ENCODE data around the gene TBC1D3C.
"Not testable (repeated sequence)": the region's sequence is repeated elsewhere in the genome, so short reads cannot be mapped to it uniquely, and the experiment has no call there.

TBC1D3C gene

DNA sequence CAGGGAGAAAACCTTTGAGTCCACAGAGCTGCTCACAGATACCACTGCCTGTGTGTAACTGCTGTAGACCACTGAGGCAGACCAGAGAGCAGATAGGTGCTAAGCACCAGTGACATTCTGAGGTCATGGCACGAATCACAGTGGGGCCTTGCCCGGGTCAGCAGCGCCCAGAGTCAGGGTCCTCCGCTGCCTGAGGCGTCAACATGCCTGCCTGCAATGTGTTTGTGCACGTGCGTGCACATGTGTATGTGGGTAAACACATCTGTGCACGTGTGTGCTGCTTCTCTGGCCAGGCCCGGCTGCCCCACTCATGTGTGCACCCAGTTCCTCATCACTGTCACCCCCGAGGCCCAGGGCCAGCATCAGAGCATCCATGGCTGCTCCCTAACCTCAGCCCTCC lies at the start of gene TBC1D3C:
TBC1D3C (minus strand) TSS at position 101 of the 400 bp plus-strand sequence. CDS start 1,568 bp downstream, outside the sequence.
- H3K4me3 ChIP-seq (ENCODE audit: low read depth, low read length), result not testable (repeated sequence)

DNA sequence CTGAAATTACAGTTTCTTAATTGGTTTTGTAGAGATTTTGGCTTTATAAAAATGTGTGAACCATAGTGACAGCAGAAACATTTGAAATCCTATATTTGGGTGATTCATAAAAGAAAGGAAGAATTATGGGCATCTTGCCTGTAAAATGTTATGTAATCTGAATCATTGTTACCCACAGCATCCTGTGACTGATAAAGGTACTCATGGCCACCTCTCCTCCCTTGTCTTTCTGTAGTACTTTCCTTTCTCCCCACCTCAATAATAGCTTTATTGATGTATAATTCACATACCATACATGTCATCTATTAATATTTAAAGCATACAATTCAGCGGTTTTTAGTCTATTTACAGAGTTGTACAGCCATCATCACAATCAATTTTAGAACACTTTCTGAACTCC lies 30.8 kb upstream of the TBC1D3C start:
- not testable (repeated sequence) for H3K4me3 ChIP-seq (ENCODE audit: low read depth, low read length)

DNA sequence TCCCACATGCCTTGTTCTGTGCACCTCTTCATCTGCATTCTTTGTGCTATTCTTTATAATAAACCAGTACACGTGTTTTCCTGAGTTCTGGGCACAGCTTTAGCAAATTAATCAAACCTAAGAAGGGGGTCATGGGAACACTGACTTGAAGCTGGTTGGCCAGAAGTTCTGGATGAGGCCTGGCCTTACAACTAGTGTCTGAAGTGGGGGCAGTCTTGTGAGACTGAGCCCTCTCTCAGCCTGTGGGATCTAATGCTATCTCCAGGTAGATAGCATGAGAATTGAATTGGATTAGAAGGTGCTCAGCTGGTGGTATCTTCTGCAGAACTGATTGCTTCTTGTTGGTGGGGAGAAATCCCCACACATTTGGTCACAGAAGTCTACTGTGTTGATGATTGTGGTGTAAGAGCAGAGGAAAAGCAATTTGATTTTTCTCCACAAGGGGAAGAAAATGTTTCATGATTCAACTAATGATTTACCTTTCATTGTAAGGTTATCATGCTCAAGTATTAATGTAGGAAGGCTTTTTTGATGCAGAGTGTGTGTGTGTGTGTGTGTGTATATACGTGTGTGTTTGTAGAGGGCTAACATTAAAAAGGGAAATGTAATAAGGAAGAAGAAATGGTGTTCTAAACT lies 25.7 kb upstream of the TBC1D3C start:
- H3K4me3 ChIP-seq (ENCODE audit: low read depth, low read length), result not testable (repeated sequence)

GRCh38 chr17:38088120-38088519 lies 19.7 kb upstream of the TBC1D3C start:
- H3K4me3 ChIP-seq (ENCODE audit: low read depth, low read length), result not testable (repeated sequence)

- not testable (repeated sequence) for H3K4me3 ChIP-seq (ENCODE audit: low read depth, low read length)
These were observed 18.9 kb upstream of the TBC1D3C start for GRCh38 chr17:38087344-38087743.
